Amniotic stem cell (primary cell): ENCODE results near the gene ANXA1.

Experiments used
- DNase-seq: peaks from one replicate; lab custom pipeline; 2025; lab: John Stamatoyannopoulos, UW

The ANXA1 gene

DNA sequence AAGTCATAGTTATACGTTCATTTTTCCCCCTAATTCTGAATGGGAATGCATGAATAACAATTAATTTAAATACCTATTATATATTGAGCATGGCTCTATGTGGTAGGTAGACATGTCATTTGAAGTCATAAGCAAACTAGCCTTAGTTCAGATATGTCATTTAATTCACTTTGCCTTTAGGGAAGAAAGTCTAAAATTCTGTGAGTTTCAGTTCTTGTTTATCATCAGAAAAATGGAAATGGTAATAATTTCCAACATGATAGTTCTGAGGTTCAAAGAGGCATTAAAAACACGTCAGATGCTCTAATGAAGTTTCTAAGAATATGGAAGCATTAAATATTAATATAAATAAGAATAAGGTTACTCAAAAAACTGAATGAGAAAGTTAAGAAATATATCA is 13.1 kb upstream of the ANXA1 start:
- no peak for DNase-seq

DNA sequence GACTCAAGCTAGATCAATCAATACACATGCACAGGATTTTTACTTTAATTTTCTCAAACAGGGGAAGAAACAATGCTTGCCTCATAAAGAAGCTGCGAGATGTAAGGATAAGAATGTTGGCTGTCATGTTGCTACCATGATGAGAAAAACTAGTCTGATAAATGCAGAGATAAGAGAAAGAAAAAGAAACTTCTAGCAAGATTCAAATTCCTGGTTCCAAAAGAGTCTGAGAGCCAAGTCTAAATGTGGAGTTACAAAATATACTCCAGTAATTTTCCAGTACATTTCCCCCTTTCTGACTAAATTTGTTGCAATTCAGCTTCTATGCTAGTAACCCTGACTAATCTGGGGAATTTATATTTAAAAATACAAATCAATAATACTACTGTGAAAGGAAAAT is 10.4 kb upstream of the ANXA1 start:
- DNase-seq: no peak

DNA sequence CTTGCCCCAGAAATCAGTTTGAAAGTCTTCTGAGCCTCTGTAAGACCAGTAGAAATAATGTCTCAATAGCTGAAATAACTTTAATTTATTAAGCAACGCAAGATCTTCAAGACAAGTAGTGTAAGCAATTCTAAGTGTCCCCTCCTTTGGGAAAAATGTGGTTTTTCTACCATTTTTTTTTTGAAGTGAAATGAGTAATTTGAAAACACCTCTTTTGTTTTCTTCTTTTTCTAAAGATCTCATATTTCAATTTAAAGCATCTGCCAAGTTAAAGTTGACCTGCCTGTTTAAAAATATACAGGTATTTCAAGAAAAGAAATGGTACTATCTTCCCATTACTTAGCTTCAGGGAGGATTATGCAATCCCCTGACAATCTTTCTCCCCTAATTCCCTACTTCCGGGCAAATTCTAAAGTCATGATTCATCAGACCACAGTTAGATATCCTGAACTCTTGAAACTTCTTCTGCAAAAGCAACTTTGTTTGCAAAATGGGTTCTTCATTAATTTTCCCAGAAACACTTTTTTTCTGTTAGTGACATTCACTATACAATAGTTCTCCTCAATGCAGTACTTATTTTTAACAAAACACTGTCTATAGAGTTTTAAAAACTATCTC is 7.8 kb upstream of the ANXA1 start:
- DNase-seq: peak; percentile 55

DNA sequence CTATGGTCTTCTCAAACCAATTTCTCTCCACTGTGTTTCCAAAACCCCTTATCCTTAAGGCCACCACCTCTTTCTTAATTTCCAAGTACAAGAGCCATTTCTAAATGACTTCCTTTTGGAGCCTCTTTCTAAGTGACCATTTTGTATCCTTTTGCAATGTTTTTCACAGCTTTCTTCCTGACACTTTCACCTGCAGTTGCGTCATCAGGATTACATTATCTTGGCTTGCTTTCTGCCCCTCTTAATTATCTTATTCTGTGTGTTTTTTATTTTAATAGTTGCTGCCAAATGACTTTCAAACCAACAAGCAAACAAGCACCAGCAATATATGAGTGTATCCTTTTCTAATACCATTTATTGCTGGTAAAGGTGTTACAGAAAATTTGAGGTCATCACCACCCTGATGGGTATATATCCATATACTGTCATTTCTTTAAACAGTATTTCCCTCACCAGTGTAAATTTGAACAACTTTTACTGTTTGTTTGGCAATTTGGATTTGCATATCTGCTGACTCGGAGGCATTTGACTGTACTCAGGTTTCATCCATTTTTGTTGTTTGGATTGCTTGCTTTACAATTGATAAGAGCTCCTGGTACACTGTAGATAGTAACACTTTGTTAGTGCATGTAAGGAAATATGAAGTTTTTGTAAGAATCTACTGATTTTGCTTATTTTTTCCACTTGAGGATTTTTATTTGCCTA is 5.4 kb upstream of the ANXA1 start:
- no peak for DNase-seq

DNA sequence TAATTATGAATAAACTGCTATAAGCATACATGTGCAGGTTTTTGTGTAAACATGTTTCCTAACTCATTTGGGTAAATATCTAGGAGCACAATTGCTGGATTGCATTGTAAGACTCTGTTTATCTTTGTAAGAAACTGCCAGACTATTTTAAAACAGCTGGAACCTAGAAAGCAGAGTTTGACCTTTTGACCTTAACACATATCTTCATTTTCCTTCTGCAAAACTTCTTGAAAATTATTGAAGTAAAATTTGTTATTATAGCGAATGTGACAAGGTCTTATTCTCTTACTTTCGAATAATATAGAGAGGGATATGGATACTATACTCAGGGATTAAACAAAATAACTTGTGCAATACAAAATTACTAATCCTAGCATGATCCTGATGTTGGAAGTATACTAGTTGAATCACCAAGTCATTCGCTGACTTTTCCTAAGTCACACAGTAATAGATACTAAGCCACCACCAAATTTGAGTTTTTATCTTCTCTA is 3.2 kb upstream of the ANXA1 start:
- DNase-seq: no peak

DNA sequence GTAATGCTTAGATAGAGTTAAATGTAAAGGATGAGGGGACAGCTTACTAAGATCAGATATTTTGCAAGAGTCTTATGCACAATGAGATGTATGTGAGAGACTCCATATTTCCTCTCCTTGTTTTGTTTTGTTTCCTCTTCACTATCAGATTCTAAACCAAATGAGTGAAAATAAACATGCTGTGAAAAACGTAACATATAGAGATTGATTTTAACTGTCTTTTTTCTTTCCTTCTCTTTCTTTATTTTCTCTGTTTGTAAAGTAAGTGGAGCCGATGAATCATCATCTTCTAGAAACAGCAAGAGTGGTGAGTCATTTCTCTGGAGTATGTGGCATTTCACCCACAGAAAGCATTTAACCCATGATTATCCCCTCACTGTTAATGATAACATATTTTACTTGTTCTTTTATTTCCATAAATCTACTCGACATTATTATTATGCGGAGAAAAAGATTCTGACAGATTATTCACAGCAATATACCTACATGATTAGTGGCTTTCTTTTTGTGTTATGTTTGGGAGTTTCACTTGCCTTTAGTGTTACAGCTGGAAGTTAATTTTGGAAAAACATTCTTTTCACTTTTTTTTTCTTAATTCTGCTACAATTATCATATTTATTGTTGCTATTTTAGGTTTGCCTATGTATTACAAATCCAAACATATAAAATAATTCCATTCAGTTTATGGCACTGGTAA is 2.1 kb upstream of the ANXA1 start:
- DNase-seq: peak; percentile 75

DNA sequence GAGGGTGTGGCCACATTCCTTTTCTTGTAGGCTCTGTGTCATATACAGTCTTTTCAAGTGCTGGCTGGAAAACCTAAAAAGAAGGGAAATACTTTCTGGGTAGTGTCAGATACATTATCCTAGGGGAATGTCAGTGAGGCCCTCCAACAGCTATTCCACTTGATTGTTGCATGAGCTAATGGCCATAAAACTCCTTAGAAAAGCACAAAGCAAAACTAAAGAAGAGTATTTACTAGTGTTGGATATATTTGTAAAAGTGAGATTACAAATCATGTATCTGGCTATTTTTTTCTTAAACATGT is 829 bp downstream of the ANXA1 start:
- DNase-seq: no peak

DNA sequence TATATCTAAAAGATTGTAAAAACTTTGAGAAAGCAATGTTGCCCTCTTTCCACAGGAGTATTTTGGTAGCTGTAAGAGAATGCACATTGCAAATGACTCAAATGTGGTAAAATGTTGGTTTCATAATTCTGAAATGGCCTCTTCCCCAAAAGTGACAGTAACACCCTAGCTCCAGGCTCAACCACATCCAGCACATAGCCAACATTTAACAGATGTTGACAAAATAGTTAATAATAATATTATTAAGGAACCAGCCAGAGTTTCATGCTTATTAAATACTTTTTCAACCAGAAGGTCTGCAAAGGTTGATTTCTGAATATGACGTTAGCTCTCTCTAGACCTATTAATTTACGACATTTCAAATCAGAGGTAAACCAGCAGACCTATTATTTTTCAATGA is 1.3 kb downstream of the ANXA1 start:
- DNase-seq: no peak

DNA sequence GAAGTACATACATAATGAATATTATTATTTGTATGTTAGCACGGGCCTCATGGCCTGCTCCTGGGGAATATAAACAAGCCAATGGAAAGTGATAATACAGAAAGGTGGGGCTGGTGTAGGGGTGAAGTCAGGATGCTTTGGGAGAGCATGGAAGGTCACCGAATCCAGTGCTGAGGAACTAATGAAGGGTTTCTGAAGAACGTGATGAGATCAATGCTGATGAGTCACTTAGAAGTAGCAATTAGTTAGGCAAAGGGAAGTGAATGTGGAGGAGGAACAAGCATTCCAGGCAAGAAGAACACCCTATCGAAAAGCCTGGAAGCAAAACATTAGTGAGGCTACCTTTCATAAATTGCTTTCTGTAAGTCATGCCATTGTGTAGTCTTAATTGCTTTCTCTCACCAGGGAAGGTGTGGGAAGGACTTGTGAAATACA is 2.1 kb downstream of the ANXA1 start:
- DNase-seq: no peak

DNA sequence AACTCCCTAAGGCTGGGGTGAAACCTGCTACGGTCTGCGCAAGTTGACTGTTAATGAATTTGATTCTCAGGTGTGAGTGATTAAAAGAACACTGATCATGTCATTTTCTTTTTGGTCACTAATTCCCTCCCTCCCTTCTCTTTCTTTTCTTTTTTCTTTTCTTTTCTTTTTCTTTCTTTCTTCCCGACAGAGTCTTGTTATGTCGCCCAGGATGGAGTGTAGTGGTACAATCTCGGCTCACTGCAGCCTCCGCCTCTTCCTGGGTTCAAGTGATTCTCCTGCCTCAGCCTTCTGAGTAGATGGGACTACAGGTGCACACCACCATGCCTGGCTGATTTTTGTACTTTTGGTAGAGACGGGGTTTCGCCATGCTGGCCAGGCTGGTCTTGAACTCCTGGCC is 2.6 kb downstream of the ANXA1 start:
- no peak for DNase-seq

DNA sequence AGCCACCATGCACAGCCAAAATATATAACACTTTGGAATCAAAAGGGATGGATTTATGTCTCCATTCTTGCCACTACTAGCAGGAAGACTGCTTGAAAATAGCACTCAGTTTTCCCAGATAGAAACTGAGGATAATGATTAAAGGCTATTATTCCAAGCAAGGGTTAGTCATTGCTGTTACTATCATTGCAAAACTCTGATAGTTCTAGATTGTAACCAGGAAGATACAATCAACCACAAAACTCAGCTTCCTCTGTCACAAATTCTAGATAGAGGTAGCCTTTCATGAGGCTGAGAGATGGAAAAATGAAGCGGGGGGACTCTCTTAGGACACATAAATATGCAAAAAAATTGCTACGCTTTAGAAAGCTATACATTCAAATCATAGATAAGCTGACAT is 3.1 kb downstream of the ANXA1 start:
- no peak for DNase-seq

DNA sequence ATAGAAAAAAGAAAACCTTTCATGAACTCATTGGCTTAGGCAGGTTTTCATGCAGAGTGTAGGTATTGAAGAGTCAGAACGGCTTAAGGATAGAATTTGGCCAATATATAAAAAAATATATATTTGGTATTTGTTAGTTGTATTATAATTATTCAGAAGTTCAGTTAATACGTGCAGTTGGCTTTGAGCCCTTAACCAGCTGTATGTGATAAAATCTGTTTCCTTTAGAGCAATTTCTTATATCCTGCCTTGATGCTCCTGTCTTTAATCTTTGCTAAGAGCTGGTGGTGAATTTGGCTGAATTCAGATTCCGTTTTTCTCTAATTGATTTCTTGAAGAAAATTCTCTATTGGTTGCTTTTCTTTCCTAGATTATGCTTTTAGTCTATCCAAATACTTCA is 3.7 kb downstream of the ANXA1 start:
- no peak for DNase-seq

DNA sequence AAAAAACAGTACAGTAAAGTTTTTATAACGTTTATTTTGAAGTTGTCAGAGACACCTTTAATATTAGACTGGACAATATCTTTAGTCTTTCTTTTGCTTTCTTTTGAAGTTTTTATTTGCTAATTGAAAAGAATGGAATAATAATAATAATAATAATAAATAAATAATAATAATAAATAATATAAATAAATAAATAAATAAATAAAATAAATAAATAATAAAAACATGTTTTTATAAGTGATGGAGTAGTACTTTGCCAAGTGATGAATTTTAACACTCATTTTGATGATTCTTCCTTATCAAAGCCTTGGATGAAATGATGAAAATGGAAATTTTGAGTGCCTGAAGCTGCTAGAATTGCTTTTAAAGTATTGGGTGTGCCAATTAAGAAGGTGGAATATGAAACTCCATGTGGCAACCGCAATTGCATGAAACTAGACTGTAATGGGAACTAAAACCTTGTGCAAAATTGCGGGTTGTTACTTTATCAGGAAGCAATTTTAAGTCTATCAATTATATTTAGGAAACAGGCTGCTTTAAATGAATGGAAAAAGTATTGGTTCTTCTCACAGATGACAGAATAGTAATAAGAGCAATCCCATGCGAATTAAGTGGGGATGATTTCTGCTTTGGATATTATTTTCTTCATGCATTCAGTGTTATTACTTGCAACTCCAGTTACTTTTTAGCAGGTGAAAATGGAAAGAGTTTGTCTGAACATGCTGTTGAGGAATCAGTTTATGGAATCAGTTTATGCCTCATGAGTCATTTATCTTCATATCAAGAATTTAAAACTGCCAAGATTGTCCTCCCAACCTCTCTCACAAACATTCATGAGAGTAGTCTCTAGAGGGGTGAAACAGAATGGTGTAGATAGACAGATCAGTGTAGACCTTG is 4.6 kb downstream of the ANXA1 start:
- no peak for DNase-seq

DNA sequence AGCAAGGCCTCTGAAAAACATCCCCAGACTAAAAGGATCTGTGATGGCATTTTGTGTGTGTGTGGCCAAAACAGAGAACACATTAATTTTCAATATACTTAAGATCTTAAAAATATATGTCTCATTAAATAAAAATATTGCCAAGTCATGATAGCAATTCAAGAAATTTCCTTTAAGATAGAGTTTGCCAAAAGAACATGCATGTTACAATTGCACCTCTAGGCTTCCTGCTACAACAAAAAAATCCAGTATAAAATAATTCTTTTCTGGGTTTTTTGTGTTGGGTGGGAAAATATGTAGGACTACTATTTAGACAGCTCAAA is 5.2 kb downstream of the ANXA1 start:
- no peak for DNase-seq

DNA sequence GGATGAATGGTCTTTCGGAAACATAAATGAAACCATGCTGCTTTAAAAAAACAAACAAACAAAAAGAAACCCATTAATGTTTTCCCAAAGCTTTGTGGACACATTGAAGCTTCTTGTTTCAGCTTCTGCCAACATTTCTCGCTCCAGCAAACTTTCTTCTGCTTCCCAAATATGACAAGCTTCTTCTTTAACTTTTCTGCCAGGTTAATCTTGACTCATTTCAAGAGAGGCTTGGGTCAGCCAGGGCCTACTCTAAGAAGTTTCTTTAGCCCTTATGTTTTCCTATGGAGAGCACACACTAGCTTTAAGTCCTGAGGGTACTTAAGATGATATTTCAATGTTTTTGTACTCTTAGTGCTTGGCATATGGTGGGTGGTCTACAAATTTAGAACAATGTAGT is 6.1 kb downstream of the ANXA1 start:
- no peak for DNase-seq

DNA sequence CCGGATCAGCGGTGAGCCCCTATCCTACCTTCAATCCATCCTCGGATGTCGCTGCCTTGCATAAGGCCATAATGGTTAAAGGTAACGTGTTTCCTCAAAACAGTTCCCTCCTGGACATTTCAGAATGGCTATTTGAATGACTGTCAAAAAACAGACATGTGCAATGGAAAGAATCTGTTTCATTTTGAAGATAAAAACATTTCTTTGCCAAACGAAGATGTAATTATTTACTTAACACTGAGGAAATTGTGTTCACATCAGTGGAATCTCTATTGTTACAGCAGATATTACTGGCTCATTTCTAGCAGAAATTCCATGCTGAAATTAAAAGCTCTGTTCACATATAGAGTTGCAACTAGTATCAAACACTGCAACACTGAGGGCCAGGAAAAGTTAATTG is 7.1 kb downstream of the ANXA1 start:
- no peak for DNase-seq

DNA sequence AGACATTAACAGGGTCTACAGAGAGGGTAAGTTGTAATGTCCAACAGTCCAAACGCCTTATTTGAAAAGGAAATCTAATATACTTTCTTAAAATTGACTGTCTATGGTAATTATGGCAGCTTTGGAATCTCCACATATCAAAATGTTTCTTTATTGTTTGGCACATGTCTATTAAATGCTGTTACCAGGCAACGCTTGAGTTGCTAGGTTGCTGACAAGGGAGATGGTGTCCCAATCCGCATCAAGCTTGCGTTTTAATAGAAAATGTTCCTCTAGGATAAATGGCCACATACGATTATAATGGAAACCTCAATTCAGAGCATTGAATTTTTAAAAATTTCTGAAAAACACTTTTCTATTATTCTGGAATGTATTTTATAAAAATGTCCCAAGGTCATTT is 9.2 kb downstream of the ANXA1 start:
- DNase-seq: no peak

DNA sequence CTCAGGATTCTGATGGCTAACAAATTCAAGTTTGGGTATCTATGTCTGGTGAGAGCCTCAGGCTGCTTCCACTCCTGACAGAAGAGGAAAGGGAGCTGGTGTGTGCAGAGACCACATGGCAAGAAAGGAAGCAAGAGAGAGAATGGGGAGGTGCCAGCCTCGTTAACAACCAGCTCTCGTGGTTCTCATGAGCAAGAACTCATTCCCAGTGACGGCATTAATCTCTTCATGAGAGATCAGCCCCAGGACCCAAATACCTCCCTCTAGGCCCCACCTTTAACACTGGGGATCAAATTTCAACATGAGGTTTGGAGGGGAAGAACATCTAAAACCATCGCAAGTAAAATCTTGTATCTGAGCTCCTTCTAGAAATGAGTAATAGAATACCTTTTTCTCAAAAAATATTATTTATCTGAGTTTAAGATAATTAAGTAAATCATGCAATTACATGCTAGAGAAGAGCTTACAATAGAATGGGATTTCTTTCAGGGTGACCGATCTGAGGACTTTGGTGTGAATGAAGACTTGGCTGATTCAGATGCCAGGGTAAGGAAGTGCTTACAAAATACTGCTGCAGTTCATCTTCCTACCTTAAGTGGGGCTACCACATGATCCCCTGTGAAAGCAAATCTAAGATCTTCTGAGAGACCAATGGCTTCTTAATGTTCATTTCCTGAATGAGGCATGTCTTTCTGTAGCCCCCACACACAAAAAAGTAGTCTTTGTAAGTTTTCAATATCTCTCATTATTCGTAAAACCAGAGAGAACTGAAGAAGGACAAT is 11.5 kb downstream of the ANXA1 start:
- DNase-seq: no peak

DNA sequence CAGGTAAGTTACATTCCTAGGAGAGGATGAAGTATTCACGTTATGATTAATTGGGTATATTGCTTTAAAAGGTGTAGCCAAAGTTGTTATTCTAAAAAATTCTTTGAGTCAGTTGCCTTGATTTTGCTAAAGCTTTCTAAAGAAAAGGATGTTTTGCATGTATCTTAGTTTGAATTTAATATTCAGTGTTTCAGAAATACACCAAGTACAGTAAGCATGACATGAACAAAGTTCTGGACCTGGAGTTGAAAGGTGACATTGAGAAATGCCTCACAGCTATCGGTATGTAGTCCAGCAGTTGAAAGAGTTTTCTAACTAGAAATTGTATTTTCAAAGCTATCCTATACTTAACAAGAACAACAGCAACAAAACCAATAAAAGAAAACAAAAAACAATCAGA is 14.2 kb downstream of the ANXA1 start:
- DNase-seq: no peak

DNA sequence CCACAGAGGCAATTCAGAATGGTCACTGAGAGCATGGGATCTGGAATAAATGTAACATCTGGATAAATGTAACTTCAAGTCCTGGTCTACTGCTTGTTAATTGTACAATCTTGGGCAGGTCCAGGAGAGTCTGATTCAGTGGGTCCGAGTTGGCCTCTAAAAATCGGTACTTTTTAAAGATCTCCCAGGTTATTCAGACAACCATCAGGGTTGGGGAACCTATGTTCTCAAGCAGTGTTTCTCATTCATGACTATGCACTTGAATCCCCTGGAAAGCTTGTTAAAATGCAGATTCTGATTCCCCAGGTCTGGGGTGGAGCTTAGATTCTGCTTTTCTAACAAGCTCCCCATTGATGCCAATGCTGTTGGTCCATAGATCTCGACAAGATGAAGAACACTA is 14.8 kb downstream of the ANXA1 start:
- DNase-seq: no peak

DNA sequence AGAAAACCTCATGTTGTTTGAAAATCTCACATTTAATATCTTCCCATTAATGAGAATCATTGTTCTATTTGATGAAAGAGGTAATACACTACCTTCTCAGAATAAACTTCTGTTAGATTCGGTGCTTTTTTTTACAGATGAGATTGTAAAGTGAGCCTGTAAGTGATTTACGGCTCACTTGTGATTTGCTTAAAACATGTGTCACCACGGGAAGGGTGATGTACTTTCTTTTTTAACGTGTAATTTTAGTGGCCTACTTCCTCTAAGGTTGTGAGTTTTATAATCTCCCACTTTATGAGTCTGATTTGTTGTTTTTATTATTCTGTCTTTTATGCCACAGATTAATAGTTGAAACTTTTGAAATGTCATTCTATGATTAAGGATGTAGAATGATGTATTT is 15.9 kb downstream of the ANXA1 start:
- no peak for DNase-seq
